Suprapubic skin (tissue), 4 donors: Measurements from ENCODE around the gene USP47. TPM values are rescaled to one million over a fixed set of nuclear protein-coding genes. Genes with fewer than 3 reads are reported as not detected.

Experiments used
- DNase-seq, 2 donors: peaks; one replicate each; pipeline ENCODE4 v3.0.0-alpha.2; 2019; ENCODE audit warnings: low spot score in 2 of 2
- H3K27ac ChIP-seq: fragments of 200-600 bp; sonication (generic); one replicate; pipeline ENCODE4 v1.5.1; 2019
- H3K27me3 ChIP-seq: fragments of 200-600 bp; sonication (generic); one replicate; pipeline ENCODE4 v1.5.1; 2019
- H3K36me3 ChIP-seq: fragments of 200-600 bp; sonication (generic); one replicate; pipeline ENCODE4 v1.5.1; 2019
- H3K4me1 ChIP-seq: fragments of 200-600 bp; sonication (generic); one replicate; pipeline ENCODE4 v1.5.1; 2019
- H3K4me3 ChIP-seq: fragments of 200-600 bp; sonication (generic); one replicate; pipeline ENCODE4 v1.5.1; 2019; ENCODE audit warnings: mild to moderate bottlenecking
- H3K9me3 ChIP-seq: fragments of 200-600 bp; sonication (generic); one replicate; pipeline ENCODE4 v1.5.1; 2019
- CTCF ChIP-seq, 2 donors: fragments of 200-600 bp in 1 of 2; fragments of 450-650 bp in 1 of 2; sonication (generic) in 1 of 2; IDR thresholded peaks; one replicate each; pipeline ENCODE4 v1.5.1; 2016 to 2019; ENCODE audit warnings: antibody characterized with exemption in 2 of 2, mild to moderate bottlenecking in 1 of 2, moderate library complexity in 1 of 2
- EP300 ChIP-seq: sonication (generic); formaldehyde crosslinking; IDR thresholded peaks from one replicate; pipeline ENCODE4 v1.6.1; 2017; ENCODE audit warnings: antibody characterized with exemption
- POLR2A ChIP-seq, 2 donors: fragments of 450-650 bp; IDR thresholded peaks; one replicate each; pipeline ENCODE4 v1.6.1; 2017; ENCODE audit warnings: antibody characterized with exemption in 2 of 2, mild to moderate bottlenecking in 2 of 2, moderate library complexity in 2 of 2
- POLR2AphosphoS5 ChIP-seq, 3 donors: sonication (generic); formaldehyde crosslinking; IDR thresholded peaks; one replicate each; pipeline ENCODE4 v1.6.1; 2017; ENCODE audit warnings: antibody characterized with exemption in 3 of 3
- WGBS: methylation state at CpG from one replicate; pipeline ENCODE4 v1.1.5; 2018; 5-methylcytosine and 5-hydroxymethylcytosine counted together
- total RNA-seq, 4 donors: library from RNA; depleted of rRNA; stranded (reverse); fragments of >200 nt; gene quantifications; one replicate each; pipeline ENCODE4 v1.1.0, GENCODE V29; 2016

The USP47 gene
- total RNA-seq, 4 donors from 2014 or later = 56.0 to 102 (median 72.2) TPM

- TF ChIP-seq EP300 = no peak
- no peak for TF ChIP-seq POLR2A (IDR thresholded peaks at IDR 0.05)
- no peak for TF ChIP-seq CTCF (IDR thresholded peaks at IDR 0.05)
- TF ChIP-seq POLR2AphosphoS5 (IDR thresholded peaks at IDR 0.05) = no peak
- no peak for DNase-seq
- peaks cover 80% of the 10 kb centered on the region for H3K4me1 ChIP-seq
- H3K27me3 ChIP-seq = no peaks in the 10 kb centered on the region
- no peak overlapping the region for H3K27ac ChIP-seq
- WGBS = 76% methylated on average over 3 of the region's 3 CpGs
- H3K36me3 ChIP-seq = no peaks in the 10 kb centered on the region
- H3K9me3 ChIP-seq = no peaks in the 10 kb centered on the region
- H3K4me3 ChIP-seq = no peak overlapping the region
Observed at GRCh38 chr11:11980841-11981308, 139.1 kb downstream of the USP47 start.

- H3K27me3 ChIP-seq = no peaks in the 10 kb centered on the region
- H3K36me3 ChIP-seq = no peaks in the 10 kb centered on the region
- H3K9me3 ChIP-seq = no peaks in the 10 kb centered on the region
- 87% methylated on average over 5 of the region's 5 CpGs for WGBS
- no peak overlapping the region for H3K4me3 ChIP-seq
- TF ChIP-seq POLR2AphosphoS5 (IDR thresholded peaks at IDR 0.05) = no peak
- no peak for TF ChIP-seq CTCF (IDR thresholded peaks at IDR 0.05)
- no peak for TF ChIP-seq POLR2A (IDR thresholded peaks at IDR 0.05)
- no peak for TF ChIP-seq EP300
- DNase-seq = no peak
- peaks cover 76% of the 10 kb centered on the region for H3K4me1 ChIP-seq
- H3K27ac ChIP-seq = no peak overlapping the region
Observed at GRCh38 chr11:11981364-11981763, 139.6 kb downstream of the USP47 start.

- peaks cover 71% of the 10 kb centered on the region for H3K4me1 ChIP-seq
- H3K27me3 ChIP-seq = no peaks in the 10 kb centered on the region
- H3K36me3 ChIP-seq = no peaks in the 10 kb centered on the region
- TF ChIP-seq CTCF (IDR thresholded peaks at IDR 0.05) = no peak
- TF ChIP-seq EP300 = no peak
- TF ChIP-seq POLR2AphosphoS5 (IDR thresholded peaks at IDR 0.05) = no peak
- TF ChIP-seq POLR2A (IDR thresholded peaks at IDR 0.05) = no peak
- no peak overlapping the region for H3K4me3 ChIP-seq
- DNase-seq = no peak
- no peak overlapping the region for H3K27ac ChIP-seq
- 97% methylated on average over 6 of the region's 6 CpGs for WGBS
- H3K9me3 ChIP-seq = no peaks in the 10 kb centered on the region
Observed at GRCh38 chr11:11981840-11982239, 140.1 kb downstream of the USP47 start.

- no peaks in the 10 kb centered on the region for H3K27me3 ChIP-seq
- H3K36me3 ChIP-seq = no peaks in the 10 kb centered on the region
- H3K4me1 ChIP-seq = peaks cover 65% of the 10 kb centered on the region
- 92% methylated on average over 9 of the region's 10 CpGs for WGBS
- TF ChIP-seq CTCF (IDR thresholded peaks at IDR 0.05) (no peak), EP300 (no peak)
- no peak overlapping the region for H3K4me3 ChIP-seq
- no peak for DNase-seq
- peak overlapping the region; percentile 38 for H3K27ac ChIP-seq
- no peaks in the 10 kb centered on the region for H3K9me3 ChIP-seq
Observed at GRCh38 chr11:11982461-11982860, 140.7 kb downstream of the USP47 start.

GRCh38 chr11:11982975-11983374 lies 141.2 kb downstream of the USP47 start:
- no peaks in the 10 kb centered on the region for H3K9me3 ChIP-seq
- H3K27me3 ChIP-seq = no peaks in the 10 kb centered on the region
- no peaks in the 10 kb centered on the region for H3K36me3 ChIP-seq
- no peak for DNase-seq
- no peak for TF ChIP-seq POLR2AphosphoS5 (IDR thresholded peaks at IDR 0.05)
- no peak for TF ChIP-seq POLR2A (IDR thresholded peaks at IDR 0.05)
- TF ChIP-seq CTCF (IDR thresholded peaks at IDR 0.05) = no peak
- H3K4me1 ChIP-seq = peaks cover 63% of the 10 kb centered on the region
- WGBS = 74% methylated on average over 2 of the region's 2 CpGs
- H3K4me3 ChIP-seq = no peak overlapping the region
- no peak overlapping the region for H3K27ac ChIP-seq
